H1 (cell line): ENCODE results near the gene MCCC1. TPM values are rescaled to one million over a fixed set of nuclear protein-coding genes. Genes with fewer than 3 reads are reported as not detected.

ENCODE experiments used
- CREB1 ChIP-seq: IDR thresholded peaks from 2 replicates; pipeline ENCODE4 v1.6.1; 2012; ENCODE audit warnings: inconsistent platforms
- KDM4A ChIP-seq: IDR thresholded peaks from one replicate; pipeline ENCODE4 v1.7.1; 2012; ENCODE audit warnings: low read depth, mild to moderate bottlenecking, moderate library complexity, low read length, inconsistent platforms; ENCODE audit not compliant: severe bottlenecking
- RFX5 ChIP-seq: IDR thresholded peaks from 2 replicates; pipeline ENCODE4 v1.6.1; 2011; ENCODE audit warnings: low read depth, low read length, improper control_type of control experiment, borderline replicate concordance
- RNF2 ChIP-seq: fragments of 200-900, 300-1000 bp; sonication (generic); IDR thresholded peaks from 2 replicates; pipeline ENCODE4 v1.7.1; 2016; ENCODE audit warnings: borderline replicate concordance, low read depth, mild to moderate bottlenecking, antibody characterized with exemption, low read length; ENCODE audit not compliant: poor library complexity, severe bottlenecking; ENCODE audit errors: missing control alignments
- SAP30 ChIP-seq: fragments of 300-600 bp; sonication (generic); IDR thresholded peaks from 2 replicates; pipeline ENCODE4 v1.7.1; 2012; ENCODE audit warnings: low read length, moderate library complexity, mild to moderate bottlenecking, inconsistent platforms; ENCODE audit not compliant: insufficient read depth, insufficient replicate concordance
- TAF1 ChIP-seq: IDR thresholded peaks from 2 replicates; pipeline ENCODE4 v1.6.1; 2011; ENCODE audit warnings: mild to moderate bottlenecking, low read depth, low read length
- TAF7 ChIP-seq: optimal IDR thresholded peaks from 2 replicates; pipeline ENCODE3; 2011; ENCODE audit warnings: low read depth, mild to moderate bottlenecking, inconsistent platforms, low read length, moderate library complexity, borderline replicate concordance
- ZNF274 ChIP-seq: IDR thresholded peaks from 2 replicates; pipeline ENCODE4 v1.7.0; 2012; ENCODE audit warnings: low read length, borderline replicate concordance; ENCODE audit errors: extremely low read depth
- polyA plus RNA-seq, 7 experiments: library from polyadenylated mRNA; depleted of rRNA in 3 of 7; stranded (reverse) in 5 of 7; unstranded in 2 of 7; fragments of >200 nt in 5 of 7; fragments of 200-250 nt in 2 of 7; gene quantifications; 1 replicate in 5 of 7; 2 replicates in 1 of 7; 4 replicates in 1 of 7; pipeline versions ENCODE4 v1.2.1 to v1.2.3, GENCODE V29; 2011 to 2013; ENCODE audit warnings: missing spikeins in 2 of 7, mixed read lengths in 2 of 7
- total RNA-seq: library from RNA; stranded (reverse); fragmentation: NEBNext Ultra II Directional; extraction: Animal tissue kit (Norgen Biotek cat#: 25700); gene quantifications from 2 replicates; pipeline ENCODE4 v1.2.1, GENCODE V29; 2021

The MCCC1 gene
- total and polyA plus RNA-seq, 2 of the 8 experiments (the other 6 are each of a cell fraction or from before 2014, with no cell fraction given) = 10.8 to 21.5 TPM

DNA sequence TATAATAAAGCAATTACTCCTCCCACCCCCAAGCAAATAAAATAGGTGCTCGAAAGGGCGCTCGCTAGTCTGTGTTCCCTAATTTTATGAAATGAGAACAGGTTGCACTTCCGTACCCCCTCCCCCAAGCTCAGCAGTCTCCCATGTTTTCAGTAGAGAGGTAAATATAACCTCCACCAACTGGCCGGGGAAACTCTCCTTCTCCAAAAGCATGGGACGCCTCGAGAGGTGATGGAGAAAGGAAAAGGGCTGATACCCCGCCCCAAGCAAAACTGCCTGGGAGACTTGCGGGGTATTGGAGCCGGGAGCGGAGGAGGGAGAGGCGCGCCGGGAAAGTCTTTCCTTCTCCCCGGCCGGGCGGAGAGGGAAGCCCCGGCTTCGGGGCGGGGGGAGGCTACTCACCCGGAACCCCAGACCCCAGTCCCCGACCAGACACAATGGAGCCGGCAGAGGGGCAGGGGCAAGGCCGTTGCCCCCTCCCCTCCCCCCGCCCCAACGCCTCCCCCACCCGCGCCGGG lies 119.6 kb downstream of the MCCC1 start (continued):
- TF ChIP-seq TAF1 = peak; percentile 43
- TF ChIP-seq CREB1 = no peak
- peak; percentile 59 for TF ChIP-seq SAP30
- no peak for TF ChIP-seq RNF2
- TF ChIP-seq TAF7 = peak; percentile 39
- no peak for TF ChIP-seq ZNF274
- TF ChIP-seq KDM4A = peak; percentile 65
- no peak for TF ChIP-seq RFX5
